ENCODE results near the gene BORCS6.
A peak's percentile ranks its signal among the peaks of the same experiment; 100 is the strongest.

GRCh38 chr17:8158267-8159031, 31.5 kb downstream of the BORCS6 start:
- TF ChIP-seq CTCF (IDR thresholded peaks at IDR 0.05) = peak; percentile 84
- no peak for TF ChIP-seq EZH2 (IDR thresholded peaks at IDR 0.05)

All from neural progenitor cell (in vitro differentiated cells).